Ammon's horn (tissue), 1 donor: Measurements from ENCODE around the gene C1orf226.
"Not testable (repeated sequence)": the region's sequence is repeated elsewhere in the genome, so short reads cannot be mapped to it uniquely, and the experiment has no call there.

Experiments used
- DNase-seq: peaks from one replicate; pipeline ENCODE4 v3.0.0-alpha.2; 2016; ENCODE audit warnings: low spot score

The C1orf226 gene

GRCh38 chr1:162407539-162407938 lies 26.0 kb downstream of the C1orf226 start:
- DNase-seq: no peak

GRCh38 chr1:162412002-162412401 lies 30.5 kb downstream of the C1orf226 start, which contains the start of gene SH2D1B:
Gene SH2D1B (minus strand): TSS chr1:162412136. CDS start chr1:162412016, 120 bp downstream.
- DNase-seq: no peak

DNA sequence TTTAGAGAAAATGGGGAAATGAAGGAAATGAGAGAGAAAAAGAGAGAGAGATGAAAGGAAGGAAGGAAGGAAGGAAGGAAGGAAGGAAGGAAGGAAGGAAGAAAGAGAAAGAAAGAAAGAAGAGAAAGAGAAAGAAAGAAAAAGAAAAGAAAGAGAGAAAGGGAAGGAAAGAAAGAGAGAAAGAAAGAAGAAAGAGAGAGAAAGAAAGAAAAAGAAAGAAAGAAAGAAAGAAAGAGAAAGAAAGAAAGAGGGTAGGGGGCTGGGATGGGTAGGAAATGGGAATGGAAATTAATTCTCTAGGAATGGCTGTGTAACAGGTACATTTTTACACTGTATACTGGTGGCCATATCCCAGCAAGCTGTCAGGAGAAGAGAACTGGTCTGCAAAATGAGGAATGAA lies 34.7 kb downstream of the C1orf226 start:
- no peak for DNase-seq

DNA sequence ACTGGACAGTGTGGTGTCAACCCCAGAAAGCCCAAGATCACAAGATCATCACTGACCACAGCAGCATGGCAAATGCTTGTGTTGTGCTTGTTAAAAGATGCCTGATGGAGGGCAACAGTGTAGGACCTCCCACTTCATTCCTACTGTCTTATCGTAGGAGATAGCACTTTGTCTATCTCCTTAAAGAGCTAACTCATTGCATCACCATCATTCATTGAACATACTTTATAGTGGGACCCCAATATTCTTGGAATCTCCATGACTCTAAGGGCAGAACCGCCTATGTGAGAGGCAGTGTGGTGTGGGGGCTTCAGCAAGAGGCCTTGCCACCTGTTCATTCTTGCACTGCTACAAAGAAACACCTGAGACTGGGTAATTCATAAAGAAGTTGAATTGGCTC lies 35.4 kb downstream of the C1orf226 start:
- no peak for DNase-seq

- no peak for DNase-seq
Observed at GRCh38 chr1:162417650-162418049, 36.1 kb downstream of the C1orf226 start.

GRCh38 chr1:162418584-162418983 lies 37.1 kb downstream of the C1orf226 start:
- not testable (repeated sequence) for DNase-seq

- DNase-seq: not testable (repeated sequence)
Observed at GRCh38 chr1:162419450-162419931, 38.0 kb downstream of the C1orf226 start.

- DNase-seq: no peak
Observed at GRCh38 chr1:162420120-162420519, 38.6 kb downstream of the C1orf226 start.

- DNase-seq: no peak
Observed at GRCh38 chr1:162421258-162422164, 40.0 kb downstream of the C1orf226 start.

DNA sequence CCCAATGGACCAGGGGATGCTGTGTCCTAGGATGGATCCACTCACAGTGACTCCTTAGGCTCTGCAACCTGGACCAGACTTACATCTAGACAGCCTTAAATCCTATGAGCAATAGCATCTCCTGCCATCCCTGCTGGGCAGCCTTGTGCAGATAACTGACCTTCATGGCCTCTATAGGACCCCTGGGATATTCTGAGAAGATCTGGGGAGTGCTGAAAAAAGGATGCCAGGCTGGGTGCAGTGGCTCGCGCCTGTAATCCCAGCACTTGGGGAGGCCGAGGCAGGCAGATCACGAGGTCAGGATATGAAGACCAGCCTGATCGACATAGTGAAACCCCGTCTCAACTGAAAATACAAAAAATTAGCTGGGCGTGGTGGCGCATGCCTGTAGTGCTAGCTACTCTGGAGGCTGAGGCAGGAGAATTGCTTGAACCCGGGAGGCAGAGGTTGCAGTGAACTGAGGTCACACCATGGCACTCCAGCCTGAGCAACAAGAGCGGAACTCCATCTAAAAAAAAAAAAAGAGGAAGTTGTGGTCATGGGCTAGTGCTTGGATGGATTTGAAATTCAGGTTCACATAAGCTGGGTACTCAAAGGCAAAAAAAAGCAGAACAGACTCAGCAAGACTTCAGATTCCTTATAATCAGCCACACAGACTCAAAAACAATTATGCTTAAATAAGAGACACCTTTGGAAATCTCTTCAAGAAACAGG lies 41.3 kb downstream of the C1orf226 start:
- DNase-seq: peak; percentile 31

DNA sequence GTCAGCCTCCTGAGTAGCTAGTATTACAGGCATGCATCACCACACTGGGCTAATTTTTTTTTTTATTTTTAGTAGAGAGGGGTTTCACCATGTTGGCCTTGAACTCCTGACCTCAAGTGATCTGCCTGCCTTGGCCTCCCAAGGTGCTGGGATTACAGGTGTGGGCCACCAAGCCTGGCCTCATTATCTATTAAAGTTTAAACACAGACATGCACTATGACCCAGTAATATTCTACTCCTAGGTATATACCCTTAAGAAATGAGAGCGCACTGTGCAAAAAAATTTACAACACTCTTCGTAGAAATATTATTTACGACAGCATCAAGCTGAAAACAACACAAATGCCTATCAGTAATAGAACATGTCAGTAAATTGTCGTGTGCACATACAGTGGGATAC lies 49.1 kb downstream of the C1orf226 start:
- DNase-seq: no peak

DNA sequence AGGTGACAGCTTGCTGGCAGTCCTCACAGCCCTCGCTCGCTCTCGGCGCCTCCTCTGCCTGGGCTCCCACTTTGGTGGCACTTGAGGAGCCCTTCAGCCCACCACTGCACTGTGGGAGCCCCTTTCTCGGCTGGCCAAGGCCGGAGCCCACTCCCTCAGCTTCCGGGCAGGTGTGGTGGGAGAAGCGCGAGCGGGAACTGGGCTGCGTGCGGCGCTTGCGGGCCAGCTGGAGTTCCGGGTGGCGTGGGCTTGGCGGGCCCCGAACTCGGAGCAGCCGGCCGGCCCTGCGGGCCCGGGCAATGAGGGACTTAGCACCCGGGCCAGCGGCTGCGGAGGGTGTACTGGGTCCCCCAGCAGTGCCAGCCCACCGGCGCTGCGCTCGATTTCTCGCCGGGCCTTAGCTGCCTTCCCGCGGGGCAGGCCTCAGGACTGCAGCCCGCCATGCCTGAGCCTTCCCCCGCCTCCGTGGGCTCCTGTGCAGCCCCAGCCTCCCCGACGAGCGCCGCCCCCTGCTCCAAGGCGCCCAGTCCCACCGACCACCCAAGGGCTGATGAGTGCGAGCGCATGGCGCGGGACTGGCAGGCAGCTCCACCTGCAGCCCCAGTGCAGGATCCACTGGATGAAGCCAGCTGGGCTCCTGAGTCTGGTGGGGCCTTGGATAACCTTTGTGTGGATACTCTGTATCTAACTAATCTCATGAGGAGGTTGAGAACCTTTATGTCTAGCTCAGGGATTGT lies 51.6 kb downstream of the C1orf226 start:
- DNase-seq: not testable (repeated sequence)
